ENCODE measurements around the gene DENND11.

- TF ChIP-seq CTCF (IDR thresholded peaks at IDR 0.05 in 4 of 5, conservative IDR thresholded peaks at IDR 0.05 in 1 of 5) (no peak), POLR2A (IDR thresholded peaks at IDR 0.05) (no peak)
Measured at GRCh38 chr7:141738592-141739013, 36.6 kb upstream of the DENND11 start.
